HUES6 (cell line): ENCODE measurements around the gene SPATA24.
"Not testable (repeated sequence)": the region's sequence is repeated elsewhere in the genome, so short reads cannot be mapped to it uniquely, and the experiment has no call there.

Source experiments
- H3K27ac ChIP-seq: 2 replicates; pipeline ENCODE4 v1.7.0; 2013; ENCODE audit warnings: low read depth, mild to moderate bottlenecking, low read length, inconsistent platforms
- H3K27me3 ChIP-seq: 2 replicates; pipeline ENCODE4 v1.6.1; 2013; ENCODE audit warnings: low read length; ENCODE audit not compliant: control insufficient read depth, insufficient read depth
- H3K36me3 ChIP-seq: 2 replicates; pipeline ENCODE4 v1.6.1; 2013; ENCODE audit warnings: low read length; ENCODE audit not compliant: control insufficient read depth, insufficient read depth
- H3K4me1 ChIP-seq: 2 replicates; pipeline ENCODE4 v1.6.1; 2013; ENCODE audit warnings: low read length; ENCODE audit not compliant: control insufficient read depth, insufficient read depth
- H3K4me3 ChIP-seq: 2 replicates; pipeline ENCODE4 v1.5.1; 2013; ENCODE audit warnings: low read depth, low read length
- H3K9ac ChIP-seq: one replicate; pipeline ENCODE4 v1.6.1; 2013; ENCODE audit warnings: mild to moderate bottlenecking, low read length
- H3K9me3 ChIP-seq: 2 replicates; pipeline ENCODE4 v1.6.1; 2013; ENCODE audit warnings: low read depth, low read length; ENCODE audit not compliant: control insufficient read depth, insufficient read depth

SPATA24 gene

DNA sequence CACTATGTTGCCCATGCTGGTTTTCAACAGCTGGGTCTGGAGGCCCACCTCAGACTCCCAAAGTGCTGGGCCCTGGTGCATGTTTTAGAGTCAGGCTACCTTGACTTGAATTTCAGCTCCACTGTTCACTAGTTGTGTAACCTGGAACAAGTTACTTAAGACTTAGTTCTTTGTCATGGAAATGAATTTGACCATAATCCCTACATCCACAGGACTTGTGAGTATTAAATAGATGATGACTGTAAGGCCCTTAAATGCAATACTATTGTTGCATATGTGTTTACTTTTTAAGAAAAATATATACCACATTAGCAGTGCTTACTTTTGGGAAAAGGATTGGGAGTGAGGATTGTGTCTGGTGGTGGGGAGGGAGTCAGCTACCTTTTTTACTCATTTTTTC lies 45.8 kb downstream of the SPATA24 start:
- H3K36me3 ChIP-seq: peaks cover 22% of the 10 kb centered on the region
- H3K4me1 ChIP-seq: no peaks in the 10 kb centered on the region
- no peak overlapping the region for H3K9ac ChIP-seq
- H3K4me3 ChIP-seq: no peak overlapping the region
- no peaks in the 10 kb centered on the region for H3K27me3 ChIP-seq
- no peak overlapping the region for H3K27ac ChIP-seq
- H3K9me3 ChIP-seq: no peaks in the 10 kb centered on the region

DNA sequence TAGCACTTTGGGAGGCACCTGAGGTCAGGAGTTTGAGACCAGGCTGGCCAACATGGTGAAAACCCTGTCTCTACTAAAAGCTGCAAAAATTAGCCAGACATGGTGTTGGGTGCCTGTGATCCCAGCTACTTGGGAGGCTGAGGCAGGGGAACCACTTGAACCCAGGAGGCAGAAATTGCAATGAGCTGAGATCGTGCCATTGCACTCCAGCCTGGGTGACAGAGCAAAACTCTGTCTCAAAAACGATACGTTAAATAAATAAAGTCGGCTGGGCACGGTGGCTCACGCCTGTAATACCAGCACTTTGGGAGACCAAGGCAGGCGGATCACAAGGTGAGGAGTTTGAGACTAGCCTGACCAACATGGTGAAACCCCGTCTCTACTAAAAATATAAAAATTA lies 48.0 kb downstream of the SPATA24 start:
- not testable (repeated sequence) for H3K9me3 ChIP-seq, H3K27ac ChIP-seq, H3K9ac ChIP-seq, H3K4me1 ChIP-seq, H3K4me3 ChIP-seq, H3K27me3 ChIP-seq
- H3K36me3 ChIP-seq: peaks cover 34% of the 10 kb centered on the region

DNA sequence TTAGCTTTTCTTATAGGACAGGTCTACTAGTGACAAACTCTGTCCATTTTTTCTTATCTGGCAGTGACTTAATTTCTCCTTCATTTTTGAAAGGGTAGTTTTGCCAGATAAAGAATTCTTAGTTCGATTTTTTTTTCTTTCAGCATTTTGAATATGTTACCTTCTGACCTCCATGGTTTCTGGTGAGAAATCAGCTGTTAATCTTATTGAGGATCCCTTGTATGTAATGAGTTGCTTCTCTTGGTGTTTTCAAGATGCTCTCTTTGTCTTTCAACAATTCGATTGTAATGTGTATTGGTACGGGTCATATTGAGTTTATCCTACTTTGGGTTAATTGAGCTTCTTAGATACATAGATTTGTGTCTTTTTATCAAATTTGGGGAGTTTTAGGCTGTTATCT lies 49.7 kb downstream of the SPATA24 start:
- Histone ChIP-seq H3K27me3 (no peaks in the 10 kb centered on the region), H3K27ac (no peak overlapping the region), H3K4me1 (no peaks in the 10 kb centered on the region), H3K9ac (no peak overlapping the region), H3K9me3 (no peaks in the 10 kb centered on the region), H3K4me3 (no peak overlapping the region), H3K36me3 (peaks cover 34% of the 10 kb centered on the region)

DNA sequence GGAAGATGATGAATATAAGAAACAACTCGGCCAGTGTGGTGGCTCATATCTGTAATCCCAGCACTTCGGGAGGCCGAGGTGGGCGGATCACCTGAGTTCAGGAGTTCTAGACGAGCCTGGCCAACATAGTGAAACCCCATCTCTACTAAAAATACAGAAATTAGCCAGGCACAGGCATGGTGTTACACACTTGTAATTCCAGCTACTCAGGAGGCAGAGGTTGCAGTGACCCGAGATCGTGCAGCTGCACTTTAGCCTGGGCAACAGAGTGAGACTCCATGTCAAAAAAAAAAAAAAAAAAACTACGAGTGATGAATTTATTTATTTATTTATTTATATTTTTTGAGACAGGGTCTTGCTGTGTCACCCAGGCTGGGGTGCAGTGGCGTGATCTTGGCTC lies 56.0 kb downstream of the SPATA24 start:
- peaks cover 21% of the 10 kb centered on the region for H3K36me3 ChIP-seq
- not testable (repeated sequence) for H3K27me3 ChIP-seq, H3K9ac ChIP-seq, H3K4me3 ChIP-seq, H3K27ac ChIP-seq, H3K4me1 ChIP-seq, H3K9me3 ChIP-seq
